HPDE6-E6E7 (cell line): ENCODE data around the gene RAB1B.

ENCODE experiments used
- DNase-seq: peaks from one replicate; pipeline ENCODE4 v3.0.0; 2011; ENCODE audit warnings: missing footprints; ENCODE audit errors: extremely low spot score

RAB1B gene

GRCh38 chr11:66268244-66268951, at the start of gene RAB1B:
Gene RAB1B, plus strand, starts transcription at chr11:66268639. Its CDS starts 41 bp downstream, at chr11:66268680.
- peak; percentile 95 for DNase-seq

- DNase-seq: no peak
Observed at GRCh38 chr11:66218846-66219620, 49.4 kb upstream of the RAB1B start.

GRCh38 chr11:66219846-66220565, 48.4 kb upstream of the RAB1B start:
- DNase-seq: no peak

GRCh38 chr11:66220566-66220935, 47.9 kb upstream of the RAB1B start:
- no peak for DNase-seq

GRCh38 chr11:66221012-66221411, 47.4 kb upstream of the RAB1B start:
- DNase-seq: no peak

- DNase-seq: no peak
Observed at GRCh38 chr11:66221726-66222236, 46.7 kb upstream of the RAB1B start.

- DNase-seq: peak; percentile 91
Observed at GRCh38 chr11:66222358-66223149, 45.9 kb upstream of the RAB1B start.

- no peak for DNase-seq
Observed at GRCh38 chr11:66224226-66224855, 44.1 kb upstream of the RAB1B start.

- no peak for DNase-seq
Observed at GRCh38 chr11:66225066-66225465, 43.4 kb upstream of the RAB1B start.

GRCh38 chr11:66226101-66226500, 42.3 kb upstream of the RAB1B start:
- no peak for DNase-seq

GRCh38 chr11:66227700-66228099, 40.7 kb upstream of the RAB1B start:
- no peak for DNase-seq

- no peak for DNase-seq
Observed at GRCh38 chr11:66228521-66228920, 39.9 kb upstream of the RAB1B start.

GRCh38 chr11:66230156-66230555, 38.3 kb upstream of the RAB1B start:
- no peak for DNase-seq

GRCh38 chr11:66230978-66231377, 37.5 kb upstream of the RAB1B start:
- DNase-seq: no peak

GRCh38 chr11:66231561-66231960, 36.9 kb upstream of the RAB1B start:
- no peak for DNase-seq

GRCh38 chr11:66232769-66233168, 35.7 kb upstream of the RAB1B start:
- no peak for DNase-seq

GRCh38 chr11:66233301-66233700, 35.1 kb upstream of the RAB1B start:
- DNase-seq: no peak

- DNase-seq: no peak
Observed at GRCh38 chr11:66235141-66235540, 33.3 kb upstream of the RAB1B start.

- no peak for DNase-seq
Observed at GRCh38 chr11:66237867-66238266, 30.6 kb upstream of the RAB1B start.

GRCh38 chr11:66238786-66239413, 29.5 kb upstream of the RAB1B start:
- DNase-seq: no peak

- no peak for DNase-seq
Observed at GRCh38 chr11:66239511-66239910, 28.9 kb upstream of the RAB1B start.
